Smooth muscle cell (in vitro differentiated cells): ENCODE results near the gene KCTD5. TPM values are rescaled to one million over a fixed set of nuclear protein-coding genes. Genes with fewer than 3 reads are reported as not detected.
"Not testable (repeated sequence)": the region's sequence is repeated elsewhere in the genome, so short reads cannot be mapped to it uniquely, and the experiment has no call there.

Source experiments
- DNase-seq: peaks from one replicate; lab custom pipeline; 2025; ENCODE audit not compliant: unreplicated experiment; lab: John Stamatoyannopoulos, UW
- H2AFZ ChIP-seq: fragments of 200-600 bp; sonication (generic); 2 replicates; pipeline ENCODE4 v1.6.0; 2016; ENCODE audit warnings: antibody characterized with exemption, low read depth, mild to moderate bottlenecking
- H3F3A ChIP-seq: fragments of 200-600 bp; sonication (generic); 2 replicates; pipeline ENCODE4 v1.6.0; 2017; ENCODE audit warnings: antibody characterized with exemption, low read depth
- H3K27ac ChIP-seq: fragments of 200-600 bp; sonication (generic); 2 replicates; pipeline ENCODE4 v1.5.1; 2016; ENCODE audit warnings: low read depth, mild to moderate bottlenecking
- H3K27me3 ChIP-seq: fragments of 200-600 bp; sonication (generic); 2 replicates; pipeline ENCODE4 v1.6.1; 2016; ENCODE audit warnings: low read depth, mild to moderate bottlenecking
- H3K36me3 ChIP-seq: fragments of 200-600 bp; sonication (generic); 2 replicates; pipeline ENCODE4 v1.5.1; 2016; ENCODE audit warnings: low read depth
- H3K4me1 ChIP-seq: fragments of 200-600 bp; sonication (generic); 2 replicates; pipeline ENCODE4 v1.5.1; 2016; ENCODE audit warnings: low read depth
- H3K4me2 ChIP-seq: fragments of 200-600 bp; sonication (generic); 2 replicates; pipeline ENCODE4 v1.6.0; 2016; ENCODE audit warnings: mild to moderate bottlenecking
- H3K4me3 ChIP-seq: fragments of 200-600 bp; sonication (generic); 2 replicates; pipeline ENCODE4 v1.5.1; 2016; ENCODE audit warnings: mild to moderate bottlenecking
- H3K79me2 ChIP-seq: fragments of 200-600 bp; sonication (generic); 2 replicates; pipeline ENCODE4 v1.6.0; 2016; ENCODE audit warnings: low read depth, mild to moderate bottlenecking
- H3K9ac ChIP-seq: fragments of 200-600 bp; sonication (generic); 2 replicates; pipeline ENCODE4 v1.6.0; 2016; ENCODE audit warnings: low read depth
- H3K9me3 ChIP-seq: fragments of 200-600 bp; sonication (generic); replicated peaks from 2 replicates; pipeline ENCODE4 v1.5.1; 2016; ENCODE audit warnings: low read depth
- H4K20me1 ChIP-seq: fragments of 200-600 bp; sonication (generic); 2 replicates; pipeline ENCODE4 v1.6.0; 2016; ENCODE audit warnings: low read depth
- WGBS: methylation state at CpG from one replicate; pipeline ENCODE4 v1.1.7; 2016; ENCODE audit warnings: low lambda C conversion rate; 5-methylcytosine and 5-hydroxymethylcytosine counted together
- polyA plus RNA-seq: library from polyadenylated mRNA; unstranded; fragments of >200 nt; fragmentation: Nextera tagmentation; extraction: Ambion mirVana; gene quantifications from 2 replicates; pipeline ENCODE4 v1.2.1, GENCODE V29; 2016
- total RNA-seq: library from RNA; depleted of rRNA; stranded (reverse); fragments of >200 nt; gene quantifications from 2 replicates; pipeline ENCODE4 v1.2.3, GENCODE V29; 2014
- TF ChIP-seq, protein P1 (sequence below): fragments of 200-600 bp; sonication (generic); IDR thresholded peaks from 2 replicates; pipeline ENCODE4 v1.5.1; 2017; ENCODE audit warnings: borderline replicate concordance, mild to moderate bottlenecking, antibody characterized with exemption; ENCODE audit not compliant: insufficient read depth, poor library complexity, severe bottlenecking

The KCTD5 gene
- total and polyA plus RNA-seq, 2 experiments from 2014 or later = 35.5 to 38.2 TPM

DNA sequence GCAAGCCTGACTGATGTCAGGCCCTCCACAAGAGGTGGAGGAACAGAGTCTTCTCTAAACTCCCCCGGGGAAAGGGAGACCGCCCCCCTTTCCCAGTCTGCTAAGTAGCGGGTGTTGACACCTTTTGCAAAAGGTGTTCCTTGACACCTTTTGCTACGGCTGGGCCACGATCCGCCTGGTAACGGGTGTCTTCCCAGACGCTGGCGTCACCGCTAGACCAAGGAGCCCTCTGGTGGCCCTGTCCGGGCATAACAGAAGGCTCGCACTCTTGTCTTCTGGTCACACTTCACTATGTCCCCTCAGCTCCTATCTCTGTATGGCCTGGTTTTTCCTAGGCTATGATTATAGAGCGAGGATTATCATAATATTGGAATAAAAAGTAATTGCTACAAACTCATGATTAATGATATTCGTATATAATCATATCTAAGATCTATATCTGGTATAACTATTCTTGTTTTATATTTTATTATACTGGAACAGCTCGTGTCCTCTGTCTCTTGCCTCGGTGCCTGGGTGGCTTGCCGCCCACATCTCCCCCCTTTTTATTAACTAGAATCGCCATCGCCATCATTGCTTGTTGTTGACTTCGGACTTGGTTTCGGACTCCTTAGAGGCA lies 21.5 kb upstream of the KCTD5 start:
- not testable (repeated sequence) for H3K4me3 ChIP-seq, H3K4me1 ChIP-seq, H3K9me3 ChIP-seq, DNase-seq, H3K36me3 ChIP-seq, H2AFZ ChIP-seq, H3K9ac ChIP-seq, H3K79me2 ChIP-seq, H3K27me3 ChIP-seq, H4K20me1 ChIP-seq, H3K27ac ChIP-seq
- WGBS = 33% methylated on average over 21 of the region's 21 CpGs
- TF ChIP-seq, protein P1, sequence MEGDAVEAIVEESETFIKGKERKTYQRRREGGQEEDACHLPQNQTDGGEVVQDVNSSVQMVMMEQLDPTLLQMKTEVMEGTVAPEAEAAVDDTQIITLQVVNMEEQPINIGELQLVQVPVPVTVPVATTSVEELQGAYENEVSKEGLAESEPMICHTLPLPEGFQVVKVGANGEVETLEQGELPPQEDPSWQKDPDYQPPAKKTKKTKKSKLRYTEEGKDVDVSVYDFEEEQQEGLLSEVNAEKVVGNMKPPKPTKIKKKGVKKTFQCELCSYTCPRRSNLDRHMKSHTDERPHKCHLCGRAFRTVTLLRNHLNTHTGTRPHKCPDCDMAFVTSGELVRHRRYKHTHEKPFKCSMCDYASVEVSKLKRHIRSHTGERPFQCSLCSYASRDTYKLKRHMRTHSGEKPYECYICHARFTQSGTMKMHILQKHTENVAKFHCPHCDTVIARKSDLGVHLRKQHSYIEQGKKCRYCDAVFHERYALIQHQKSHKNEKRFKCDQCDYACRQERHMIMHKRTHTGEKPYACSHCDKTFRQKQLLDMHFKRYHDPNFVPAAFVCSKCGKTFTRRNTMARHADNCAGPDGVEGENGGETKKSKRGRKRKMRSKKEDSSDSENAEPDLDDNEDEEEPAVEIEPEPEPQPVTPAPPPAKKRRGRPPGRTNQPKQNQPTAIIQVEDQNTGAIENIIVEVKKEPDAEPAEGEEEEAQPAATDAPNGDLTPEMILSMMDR = peak; percentile 46
- H3F3A ChIP-seq = peaks cover 17% of the 10 kb centered on the region
- H3K4me2 ChIP-seq = peak overlapping the region; percentile 51

DNA sequence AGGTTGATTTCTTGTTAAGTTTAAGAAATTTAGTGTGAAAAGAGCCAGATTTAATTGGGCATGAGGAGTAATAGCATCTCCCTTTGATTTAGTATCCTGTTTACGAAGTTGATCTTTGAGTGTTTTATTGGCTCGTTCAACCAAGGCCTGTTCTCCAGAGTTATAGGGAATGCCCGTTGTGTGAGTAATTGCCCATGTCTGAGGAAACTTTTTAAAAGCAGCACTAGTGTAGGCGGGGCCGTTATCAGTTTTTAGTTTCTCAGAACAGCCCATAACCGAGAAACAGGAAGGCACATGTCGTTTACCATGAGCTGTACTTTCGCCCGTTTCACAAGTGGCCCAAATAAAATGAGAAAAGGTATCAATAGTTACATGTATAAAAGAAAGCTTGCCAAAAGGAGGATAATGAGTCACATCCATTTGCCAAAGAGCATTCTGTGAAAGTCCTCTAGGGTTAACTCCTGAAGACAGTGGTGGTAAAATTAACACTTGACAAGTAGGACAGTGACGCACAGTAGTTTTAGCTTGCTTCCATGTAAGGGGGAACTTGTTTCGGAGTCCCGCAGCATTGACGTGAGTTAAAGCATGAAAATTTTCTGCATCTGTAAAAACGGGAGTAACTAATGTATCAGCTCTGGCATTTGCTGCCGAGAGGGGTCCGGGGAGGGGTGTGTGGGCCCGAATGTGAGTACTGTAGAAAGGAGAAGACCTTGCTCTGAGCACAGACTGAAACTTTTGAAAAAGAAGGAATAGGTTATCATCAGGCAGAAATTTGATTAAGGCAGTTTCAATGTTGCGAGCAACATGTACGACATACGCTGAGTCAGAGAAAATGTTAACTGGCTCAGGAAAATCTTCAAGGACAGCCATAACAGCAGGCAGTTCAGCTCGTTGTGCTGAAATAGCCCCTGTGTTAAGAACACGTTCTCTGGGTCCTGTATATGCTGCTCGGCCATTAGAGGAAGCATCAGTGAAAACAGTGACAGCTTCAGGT lies 18.5 kb upstream of the KCTD5 start:
- Histone ChIP-seq H3K4me1 (no peaks in the 10 kb centered on the region), H3K27me3 (no peaks in the 10 kb centered on the region), H3F3A (peaks cover 17% of the 10 kb centered on the region), H3K4me2 (peak overlapping the region; percentile 75), H2AFZ (no peak overlapping the region), H3K4me3 (peak overlapping the region; percentile 14), H4K20me1 (no peaks in the 10 kb centered on the region), H3K9ac (peak overlapping the region; percentile 4), H3K79me2 (no peaks in the 10 kb centered on the region), H3K36me3 (no peaks in the 10 kb centered on the region), H3K9me3 (no peaks in the 10 kb centered on the region), H3K27ac (peak overlapping the region; percentile 84)
- DNase-seq = no peak
- WGBS = 24% methylated on average over 23 of the region's 23 CpGs
- TF ChIP-seq, protein P1 = no peak

DNA sequence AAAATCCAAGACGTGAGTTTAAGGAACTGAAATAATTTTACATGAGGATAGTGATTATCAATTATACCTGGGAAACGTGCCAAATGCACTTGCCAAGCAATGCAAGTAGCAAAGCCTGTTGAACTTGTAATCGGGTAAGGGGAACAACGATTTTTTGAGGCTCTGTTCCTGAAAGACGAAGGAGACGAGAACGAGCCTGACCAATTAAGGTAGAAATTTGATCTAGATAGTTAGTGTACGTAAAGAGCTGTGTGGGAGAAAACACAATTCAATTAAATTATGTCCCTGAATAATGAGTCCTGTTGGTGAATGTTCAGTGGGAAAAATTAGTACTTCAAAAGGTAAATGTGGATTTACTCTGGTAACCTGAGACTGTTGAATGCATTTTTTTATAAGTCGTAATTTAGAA lies 17.7 kb upstream of the KCTD5 start:
- no peak overlapping the region for H3K4me3 ChIP-seq
- no peak overlapping the region for H2AFZ ChIP-seq
- H3K79me2 ChIP-seq = no peaks in the 10 kb centered on the region
- H3K4me1 ChIP-seq = no peaks in the 10 kb centered on the region
- no peak overlapping the region for H3K4me2 ChIP-seq
- H3K36me3 ChIP-seq = no peaks in the 10 kb centered on the region
- no peak for DNase-seq
- 81% methylated on average over 9 of the region's 9 CpGs for WGBS
- no peaks in the 10 kb centered on the region for H3K9me3 ChIP-seq
- TF ChIP-seq, protein P1 = no peak
- H3F3A ChIP-seq = peaks cover 17% of the 10 kb centered on the region
- H4K20me1 ChIP-seq = no peaks in the 10 kb centered on the region
- peak overlapping the region; percentile 84 for H3K27ac ChIP-seq
- H3K9ac ChIP-seq = no peak overlapping the region
- H3K27me3 ChIP-seq = no peaks in the 10 kb centered on the region

DNA sequence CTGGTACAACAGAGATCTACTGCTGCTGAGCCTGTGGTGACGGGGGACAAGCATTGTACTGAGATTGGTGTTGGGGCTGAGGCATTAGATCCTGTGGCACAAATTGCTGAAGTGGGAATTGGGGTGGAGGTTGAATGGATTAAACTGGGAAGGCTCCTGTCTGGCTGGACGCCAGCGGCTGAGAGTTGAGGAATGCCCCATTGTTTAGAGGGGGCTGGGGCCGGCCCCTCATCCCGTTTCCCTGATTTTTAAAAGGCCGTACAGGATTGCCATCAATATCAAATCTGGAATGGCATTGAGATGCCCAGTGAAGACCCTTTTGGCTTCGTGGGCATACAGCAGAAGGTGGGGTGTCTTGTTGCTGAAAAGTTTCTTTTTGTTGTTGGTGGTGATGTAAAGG lies 15.7 kb upstream of the KCTD5 start:
- peaks cover 17% of the 10 kb centered on the region for H3F3A ChIP-seq
- H3K9ac ChIP-seq, H3K27me3 ChIP-seq, H3K79me2 ChIP-seq, H3K4me2 ChIP-seq, DNase-seq, H3K36me3 ChIP-seq, H3K9me3 ChIP-seq, H2AFZ ChIP-seq, H3K4me1 ChIP-seq, H3K4me3 ChIP-seq, H4K20me1 ChIP-seq, H3K27ac ChIP-seq: not testable (repeated sequence)
- WGBS = 84% methylated on average over 7 of the region's 7 CpGs

DNA sequence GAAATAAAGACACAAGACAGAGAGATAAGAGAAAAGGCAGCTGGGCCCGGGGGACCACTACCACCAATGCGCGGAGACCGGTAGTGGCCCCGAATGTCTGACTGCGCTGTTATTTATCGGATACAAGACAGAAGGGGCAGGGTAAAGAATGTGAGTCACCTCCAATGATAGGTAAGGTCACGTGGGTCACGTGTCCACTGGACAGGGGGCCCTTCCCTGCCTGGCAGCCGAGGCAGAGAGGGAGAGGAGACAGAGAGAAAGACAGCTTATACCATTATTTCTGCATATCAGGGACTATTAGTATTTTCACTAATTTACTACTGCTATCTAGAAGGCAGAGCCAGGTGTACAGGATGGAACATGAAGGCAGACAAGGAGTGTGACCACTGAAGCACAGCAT lies 12.7 kb upstream of the KCTD5 start:
- peak overlapping the region; percentile 72 for H3K4me2 ChIP-seq
- not testable (repeated sequence) for H3K27ac ChIP-seq, H4K20me1 ChIP-seq, H3K9ac ChIP-seq, H3K27me3 ChIP-seq, H3K4me3 ChIP-seq, H3F3A ChIP-seq, H2AFZ ChIP-seq, H3K9me3 ChIP-seq, H3K36me3 ChIP-seq, DNase-seq, H3K4me1 ChIP-seq
- H3K79me2 ChIP-seq = peaks cover 17% of the 10 kb centered on the region
- 91% methylated on average over 10 of the region's 10 CpGs for WGBS
